Measurements from ENCODE around the gene OBP2B.
"Not testable (repeated sequence)": the region's sequence is repeated elsewhere in the genome, so short reads cannot be mapped to it uniquely, and the experiment has no call there.

The OBP2B gene

DNA sequence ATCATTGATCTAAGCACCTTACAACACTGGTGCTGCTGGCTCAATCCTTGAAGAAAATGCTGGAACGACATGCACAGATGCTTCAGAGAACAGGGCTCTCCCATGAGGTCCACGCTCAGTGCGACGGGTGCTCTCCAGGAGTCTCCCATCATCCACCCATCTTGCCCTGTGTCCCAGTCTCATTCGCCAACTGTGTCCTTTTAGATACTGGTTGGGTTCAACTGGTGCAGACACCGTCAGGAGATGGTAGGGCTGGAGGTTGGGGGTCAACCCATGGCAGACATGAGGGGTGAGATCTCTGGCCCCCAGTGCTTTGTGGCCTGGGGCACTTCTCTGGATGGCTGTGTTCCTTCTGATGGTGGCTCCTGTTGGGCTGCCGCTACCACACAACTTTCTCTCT is 1.6 kb upstream of the OBP2B start:
- Histone ChIP-seq H3K9me3 (ENCODE audit: control insufficient read depth, low read depth, low read length) (no peaks in the 10 kb centered on the region), H3K27ac (ENCODE audit: low read length) (no peak overlapping the region), H3K27me3 (ENCODE audit: control insufficient read depth, insufficient read depth, low read length) (peaks cover 23% of the 10 kb centered on the region), H3K4me3 (ENCODE audit: low read length) (no peak overlapping the region), H3K4me1 (ENCODE audit: control insufficient read depth, low read depth, low read length) (no peaks in the 10 kb centered on the region), H3K9ac (ENCODE audit: low read length) (no peak overlapping the region), H3K36me3 (ENCODE audit: control insufficient read depth, low read depth, low read length) (no peaks in the 10 kb centered on the region)

GRCh38 chr9:133210202-133210532 is 1.1 kb upstream of the OBP2B start:
- Histone ChIP-seq H3K27me3 (ENCODE audit: control insufficient read depth, insufficient read depth, low read length) (peaks cover 23% of the 10 kb centered on the region), H3K9ac (ENCODE audit: low read length) (no peak overlapping the region)

DNA sequence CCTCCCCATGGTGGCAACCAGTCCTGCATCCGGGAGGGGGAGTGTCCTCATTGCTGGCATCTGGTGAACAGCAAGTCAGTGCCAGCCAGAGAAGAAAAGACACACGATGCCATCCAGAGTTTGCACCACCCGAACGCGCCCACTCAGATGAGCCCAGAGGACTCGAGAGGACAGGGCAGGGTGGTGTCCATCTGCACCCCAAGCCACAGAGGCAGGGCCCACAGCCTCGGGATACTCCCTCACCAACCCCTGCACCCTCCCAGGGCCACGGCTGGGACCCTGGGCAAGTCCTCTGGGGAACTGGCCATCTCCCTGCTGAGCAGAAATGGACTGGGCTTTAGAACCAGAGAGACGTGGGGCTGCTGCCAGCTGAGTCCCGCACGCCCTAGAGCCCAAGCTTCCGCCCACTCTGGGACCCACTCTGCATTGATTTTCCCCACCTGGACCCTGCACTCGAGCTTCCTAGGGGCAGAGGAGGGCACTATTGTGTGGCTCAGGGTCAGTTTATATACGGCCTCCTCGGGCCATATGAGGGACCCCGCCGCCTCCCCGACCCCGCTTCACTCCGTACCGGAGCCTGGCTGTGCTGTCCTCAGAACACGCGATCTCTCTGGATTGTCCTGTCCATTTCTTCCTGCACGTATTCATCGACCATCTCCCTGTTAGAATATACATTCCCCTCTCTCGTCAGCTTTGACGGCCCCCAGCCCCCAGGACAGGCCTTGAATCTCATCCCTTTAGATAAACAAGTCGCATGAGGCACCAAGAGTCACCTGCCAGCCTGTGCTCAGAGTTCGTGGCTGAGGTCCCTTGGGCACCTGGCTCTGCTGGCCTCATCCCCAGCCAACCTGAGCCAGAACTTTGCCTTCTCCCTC is 514 bp upstream of the OBP2B start:
- H3K4me3 ChIP-seq (ENCODE audit: low read length); H3K36me3 ChIP-seq (ENCODE audit: control insufficient read depth, low read depth, low read length); H3K9ac ChIP-seq (ENCODE audit: low read length); H3K4me1 ChIP-seq (ENCODE audit: control insufficient read depth, low read depth, low read length); H3K27ac ChIP-seq (ENCODE audit: low read length); H3K9me3 ChIP-seq (ENCODE audit: control insufficient read depth, low read depth, low read length): not testable (repeated sequence)
- H3K27me3 ChIP-seq (ENCODE audit: control insufficient read depth, insufficient read depth, low read length): peaks cover 23% of the 10 kb centered on the region

More at GRCh38 chr9:133210202-133210532, 1.1 kb upstream of the OBP2B start:
- H3K27ac ChIP-seq (ENCODE audit: low read length): no peak overlapping the region
- H3K4me3 ChIP-seq (ENCODE audit: low read length): no peak overlapping the region
- H3K36me3 ChIP-seq (ENCODE audit: control insufficient read depth, low read depth, low read length): no peaks in the 10 kb centered on the region
- no peaks in the 10 kb centered on the region for H3K4me1 ChIP-seq (ENCODE audit: control insufficient read depth, low read depth, low read length)
- H3K9me3 ChIP-seq (ENCODE audit: control insufficient read depth, low read depth, low read length): no peaks in the 10 kb centered on the region

GRCh38 chr9:133208171-133208879 is 725 bp downstream of the OBP2B start:
- not testable (repeated sequence) for H3K4me1 ChIP-seq (ENCODE audit: control insufficient read depth, low read depth, low read length); H3K36me3 ChIP-seq (ENCODE audit: control insufficient read depth, low read depth, low read length); H3K9me3 ChIP-seq (ENCODE audit: control insufficient read depth, low read depth, low read length); H3K9ac ChIP-seq (ENCODE audit: low read length); H3K4me3 ChIP-seq (ENCODE audit: low read length); H3K27ac ChIP-seq (ENCODE audit: low read length)
- peaks cover 23% of the 10 kb centered on the region for H3K27me3 ChIP-seq (ENCODE audit: control insufficient read depth, insufficient read depth, low read length)

- Histone ChIP-seq H3K4me1 (ENCODE audit: control insufficient read depth, low read depth, low read length) (no peaks in the 10 kb centered on the region), H3K27me3 (ENCODE audit: control insufficient read depth, insufficient read depth, low read length) (peaks cover 27% of the 10 kb centered on the region), H3K36me3 (ENCODE audit: control insufficient read depth, low read depth, low read length) (no peaks in the 10 kb centered on the region), H3K4me3 (ENCODE audit: low read length) (no peak overlapping the region), H3K9ac (ENCODE audit: low read length) (no peak overlapping the region), H3K9me3 (ENCODE audit: control insufficient read depth, low read depth, low read length) (no peaks in the 10 kb centered on the region), H3K27ac (ENCODE audit: low read length) (no peak overlapping the region)
These were observed 1.4 kb downstream of the OBP2B start for GRCh38 chr9:133207540-133208170.

- no peaks in the 10 kb centered on the region for H3K4me1 ChIP-seq (ENCODE audit: control insufficient read depth, low read depth, low read length)
- no peak overlapping the region for H3K9ac ChIP-seq (ENCODE audit: low read length)
- H3K27me3 ChIP-seq (ENCODE audit: control insufficient read depth, insufficient read depth, low read length): peaks cover 30% of the 10 kb centered on the region
- no peak overlapping the region for H3K27ac ChIP-seq (ENCODE audit: low read length)
- no peak overlapping the region for H3K4me3 ChIP-seq (ENCODE audit: low read length)
- no peaks in the 10 kb centered on the region for H3K9me3 ChIP-seq (ENCODE audit: control insufficient read depth, low read depth, low read length)
- H3K36me3 ChIP-seq (ENCODE audit: control insufficient read depth, low read depth, low read length): no peaks in the 10 kb centered on the region
These were observed 2.0 kb downstream of the OBP2B start for GRCh38 chr9:133207021-133207531.

DNA sequence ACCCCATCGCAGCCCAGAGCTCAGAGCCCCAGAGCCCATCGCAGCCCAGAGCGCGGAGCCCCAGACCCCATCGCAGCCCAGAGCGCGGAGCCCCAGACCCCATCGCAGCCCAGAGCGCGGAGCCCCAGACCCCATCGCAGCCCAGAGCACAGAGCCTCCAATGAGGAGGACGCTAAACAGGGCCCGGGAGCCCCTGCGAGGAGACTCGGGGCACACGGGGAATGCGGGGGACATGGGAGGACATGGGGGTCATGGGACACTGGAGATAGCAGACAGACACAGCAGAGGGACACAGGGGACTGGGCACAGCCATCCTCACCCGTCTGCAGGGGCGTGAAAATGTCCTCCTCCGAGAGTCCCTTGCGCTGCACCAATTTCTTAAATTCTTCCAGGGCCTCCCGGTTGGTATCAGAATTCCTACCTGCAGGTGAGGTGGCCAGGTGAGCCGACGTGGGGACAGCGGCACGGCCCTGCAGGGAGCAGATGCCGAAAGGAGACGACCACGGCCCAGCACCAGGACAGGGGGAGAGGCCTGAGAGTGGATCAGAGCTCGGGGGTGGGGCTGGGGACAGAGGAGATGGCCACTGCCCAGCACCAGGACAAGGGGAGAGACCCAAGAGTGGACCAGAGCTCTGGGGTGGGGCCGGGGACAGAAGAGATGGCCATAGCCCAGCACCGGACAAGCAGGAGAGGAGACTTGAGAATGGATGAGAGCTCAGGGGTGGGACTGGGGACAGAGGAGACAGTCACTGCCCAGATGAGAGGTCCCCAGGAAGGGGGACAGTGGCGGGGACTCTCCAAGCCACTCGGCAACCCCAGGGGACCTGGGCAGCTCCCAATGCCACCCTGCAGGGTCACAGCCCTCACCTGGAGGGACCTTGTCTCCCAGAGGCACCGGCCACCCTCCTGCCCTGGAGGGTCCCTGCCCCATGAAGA is 2.8 kb downstream of the OBP2B start:
- Histone ChIP-seq H3K9ac (ENCODE audit: low read length) (no peak overlapping the region), H3K27me3 (ENCODE audit: control insufficient read depth, insufficient read depth, low read length) (peaks cover 29% of the 10 kb centered on the region), H3K4me3 (ENCODE audit: low read length) (no peak overlapping the region), H3K27ac (ENCODE audit: low read length) (no peak overlapping the region), H3K9me3 (ENCODE audit: control insufficient read depth, low read depth, low read length) (no peaks in the 10 kb centered on the region), H3K36me3 (ENCODE audit: control insufficient read depth, low read depth, low read length) (no peaks in the 10 kb centered on the region), H3K4me1 (ENCODE audit: control insufficient read depth, low read depth, low read length) (no peaks in the 10 kb centered on the region)

- not testable (repeated sequence) for H3K4me1 ChIP-seq (ENCODE audit: control insufficient read depth, low read depth, low read length); H3K27ac ChIP-seq (ENCODE audit: low read length); H3K4me3 ChIP-seq (ENCODE audit: low read length); H3K9me3 ChIP-seq (ENCODE audit: control insufficient read depth, low read depth, low read length); H3K36me3 ChIP-seq (ENCODE audit: control insufficient read depth, low read depth, low read length); H3K9ac ChIP-seq (ENCODE audit: low read length)
- H3K27me3 ChIP-seq (ENCODE audit: control insufficient read depth, insufficient read depth, low read length): peaks cover 27% of the 10 kb centered on the region
These were observed 3.6 kb downstream of the OBP2B start for GRCh38 chr9:133205481-133205887.

- Histone ChIP-seq H3K9me3 (ENCODE audit: control insufficient read depth, low read depth, low read length) (no peaks in the 10 kb centered on the region), H3K9ac (ENCODE audit: low read length) (no peak overlapping the region), H3K36me3 (ENCODE audit: control insufficient read depth, low read depth, low read length) (no peaks in the 10 kb centered on the region), H3K4me3 (ENCODE audit: low read length) (no peak overlapping the region), H3K27ac (ENCODE audit: low read length) (no peak overlapping the region), H3K27me3 (ENCODE audit: control insufficient read depth, insufficient read depth, low read length) (peaks cover 22% of the 10 kb centered on the region), H3K4me1 (ENCODE audit: control insufficient read depth, low read depth, low read length) (no peaks in the 10 kb centered on the region)
These were observed 4.1 kb downstream of the OBP2B start for GRCh38 chr9:133204993-133205336.

DNA sequence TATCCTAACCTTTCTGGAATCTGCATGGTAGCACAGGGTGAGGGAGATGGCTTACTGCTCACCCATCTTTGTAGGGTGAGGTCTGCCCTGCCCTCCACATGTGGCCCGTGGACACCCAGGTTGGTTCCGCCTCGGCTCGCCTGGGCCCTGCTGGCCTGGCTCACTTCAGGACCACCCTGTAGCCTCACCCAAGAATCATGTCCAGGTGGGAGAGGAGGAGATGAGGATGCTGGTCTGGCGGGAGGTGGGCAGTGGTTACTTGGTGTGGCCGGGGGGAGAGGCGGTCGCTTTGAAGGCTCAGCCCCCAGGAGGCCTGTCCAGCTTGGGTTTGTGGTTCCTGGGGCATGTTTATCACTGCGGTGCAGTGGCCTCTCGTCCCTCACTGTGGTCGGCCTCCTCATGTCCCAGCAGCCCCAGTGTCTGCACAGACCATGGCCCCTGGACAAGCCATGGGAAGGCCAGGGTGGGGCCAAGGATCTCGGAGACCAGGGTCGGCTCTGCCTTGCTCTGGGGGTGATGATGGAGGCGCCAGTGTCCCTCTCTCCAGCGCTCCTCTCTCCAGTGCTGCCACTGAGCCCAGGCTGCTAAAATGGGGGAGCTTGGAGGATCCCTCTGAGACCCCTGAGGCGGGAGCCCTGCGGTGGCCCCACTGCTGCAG is 4.6 kb downstream of the OBP2B start:
- peaks cover 23% of the 10 kb centered on the region for H3K27me3 ChIP-seq (ENCODE audit: control insufficient read depth, insufficient read depth, low read length)
- no peak overlapping the region for H3K27ac ChIP-seq (ENCODE audit: low read length)
- no peak overlapping the region for H3K4me3 ChIP-seq (ENCODE audit: low read length)
- no peaks in the 10 kb centered on the region for H3K9me3 ChIP-seq (ENCODE audit: control insufficient read depth, low read depth, low read length)
- H3K36me3 ChIP-seq (ENCODE audit: control insufficient read depth, low read depth, low read length): no peaks in the 10 kb centered on the region
- no peak overlapping the region for H3K9ac ChIP-seq (ENCODE audit: low read length)
- no peaks in the 10 kb centered on the region for H3K4me1 ChIP-seq (ENCODE audit: control insufficient read depth, low read depth, low read length)

Measured in iPS-18a (cell line).